SKM-1 treated with dmso at 0.1 percent for 144 hours (cell line): ENCODE measurements around the gene COL13A1.

Source experiments
- DNase-seq: peaks from one replicate; lab custom pipeline; 2025; ENCODE audit not compliant: unreplicated experiment; lab: John Stamatoyannopoulos, UW

COL13A1 gene

GRCh38 chr10:69939481-69939880 lies 137.8 kb downstream of the COL13A1 start:
- no peak for DNase-seq

GRCh38 chr10:69941730-69942129 lies 140.0 kb downstream of the COL13A1 start:
- DNase-seq: no peak

GRCh38 chr10:69943292-69943820 lies 141.7 kb downstream of the COL13A1 start:
- no peak for DNase-seq

GRCh38 chr10:69944761-69945160 lies 143.1 kb downstream of the COL13A1 start:
- DNase-seq: no peak

GRCh38 chr10:69948261-69948660 lies 146.6 kb downstream of the COL13A1 start:
- no peak for DNase-seq

- DNase-seq: no peak
These were observed 148.1 kb downstream of the COL13A1 start for GRCh38 chr10:69949770-69950169.

- DNase-seq: no peak
These were observed 150.0 kb downstream of the COL13A1 start for GRCh38 chr10:69951658-69952057.

GRCh38 chr10:69952069-69952800 lies 150.5 kb downstream of the COL13A1 start:
- DNase-seq: no peak

- no peak for DNase-seq
These were observed 151.1 kb downstream of the COL13A1 start for GRCh38 chr10:69952821-69953221.

GRCh38 chr10:69953851-69954250 lies 152.1 kb downstream of the COL13A1 start:
- no peak for DNase-seq

GRCh38 chr10:69955211-69955805 lies 153.6 kb downstream of the COL13A1 start:
- DNase-seq: no peak

- DNase-seq: no peak
These were observed 154.4 kb downstream of the COL13A1 start for GRCh38 chr10:69955897-69956740.

- no peak for DNase-seq
These were observed 155.1 kb downstream of the COL13A1 start for GRCh38 chr10:69956741-69957230.

GRCh38 chr10:69957241-69957885 lies 155.7 kb downstream of the COL13A1 start:
- no peak for DNase-seq

GRCh38 chr10:69957886-69958555 lies 156.3 kb downstream of the COL13A1 start:
- peak; percentile 72 for DNase-seq

GRCh38 chr10:69958556-69958902 lies 156.8 kb downstream of the COL13A1 start:
- no peak for DNase-seq

GRCh38 chr10:69959911-69960310 lies 158.2 kb downstream of the COL13A1 start:
- peak; percentile 95 for DNase-seq

GRCh38 chr10:69960606-69960987 lies 158.9 kb downstream of the COL13A1 start:
- no peak for DNase-seq

- DNase-seq: no peak
These were observed 159.5 kb downstream of the COL13A1 start for GRCh38 chr10:69960988-69961880.
